Esophagus muscularis mucosa (tissue), 4 donors: ENCODE measurements around the gene DEAF1.

ENCODE experiments used
- EP300 ChIP-seq: sonication (generic); formaldehyde crosslinking; IDR thresholded peaks from one replicate; pipeline ENCODE4 v1.6.1; 2017; ENCODE audit warnings: antibody characterized with exemption
- POLR2A ChIP-seq: fragments of 450-650 bp; IDR thresholded peaks from one replicate; pipeline ENCODE4 v1.6.1; 2017; ENCODE audit warnings: antibody characterized with exemption, moderate library complexity, mild to moderate bottlenecking, low read depth
- POLR2AphosphoS5 ChIP-seq, 2 donors: sonication (generic); formaldehyde crosslinking; IDR thresholded peaks; one replicate each; pipeline ENCODE4 v1.6.1; 2017; ENCODE audit warnings: antibody characterized with exemption in 2 of 2
- TF ChIP-seq, protein P1 (sequence below), 3 experiments: fragments of 200-600 bp in 2 of 3; fragments of 450-650 bp in 1 of 3; sonication (generic) in 2 of 3; IDR thresholded peaks; one replicate each; pipeline ENCODE4 v1.5.1; 2017 to 2019; ENCODE audit warnings: antibody characterized with exemption in 3 of 3, mild to moderate bottlenecking in 2 of 3, moderate library complexity in 1 of 3

- TF ChIP-seq POLR2AphosphoS5 (IDR thresholded peaks at IDR 0.05) (no peak), POLR2A (no peak), EP300 (no peak)
- TF ChIP-seq, protein P1, sequence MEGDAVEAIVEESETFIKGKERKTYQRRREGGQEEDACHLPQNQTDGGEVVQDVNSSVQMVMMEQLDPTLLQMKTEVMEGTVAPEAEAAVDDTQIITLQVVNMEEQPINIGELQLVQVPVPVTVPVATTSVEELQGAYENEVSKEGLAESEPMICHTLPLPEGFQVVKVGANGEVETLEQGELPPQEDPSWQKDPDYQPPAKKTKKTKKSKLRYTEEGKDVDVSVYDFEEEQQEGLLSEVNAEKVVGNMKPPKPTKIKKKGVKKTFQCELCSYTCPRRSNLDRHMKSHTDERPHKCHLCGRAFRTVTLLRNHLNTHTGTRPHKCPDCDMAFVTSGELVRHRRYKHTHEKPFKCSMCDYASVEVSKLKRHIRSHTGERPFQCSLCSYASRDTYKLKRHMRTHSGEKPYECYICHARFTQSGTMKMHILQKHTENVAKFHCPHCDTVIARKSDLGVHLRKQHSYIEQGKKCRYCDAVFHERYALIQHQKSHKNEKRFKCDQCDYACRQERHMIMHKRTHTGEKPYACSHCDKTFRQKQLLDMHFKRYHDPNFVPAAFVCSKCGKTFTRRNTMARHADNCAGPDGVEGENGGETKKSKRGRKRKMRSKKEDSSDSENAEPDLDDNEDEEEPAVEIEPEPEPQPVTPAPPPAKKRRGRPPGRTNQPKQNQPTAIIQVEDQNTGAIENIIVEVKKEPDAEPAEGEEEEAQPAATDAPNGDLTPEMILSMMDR (IDR thresholded peaks at IDR 0.05), result no peak
Observed at GRCh38 chr11:720642-721246, 25.7 kb upstream of the DEAF1 start.
